HG03097 (cell line): ENCODE measurements around the gene DNASE1L2.

Experiments
- ATAC-seq: cut with Tn5 transposase; IDR thresholded peaks from one replicate; pipeline ENCODE4 v1.9.1; 2021; ENCODE audit not compliant: unreplicated experiment, low FRiP score

DNASE1L2 gene, protein sequence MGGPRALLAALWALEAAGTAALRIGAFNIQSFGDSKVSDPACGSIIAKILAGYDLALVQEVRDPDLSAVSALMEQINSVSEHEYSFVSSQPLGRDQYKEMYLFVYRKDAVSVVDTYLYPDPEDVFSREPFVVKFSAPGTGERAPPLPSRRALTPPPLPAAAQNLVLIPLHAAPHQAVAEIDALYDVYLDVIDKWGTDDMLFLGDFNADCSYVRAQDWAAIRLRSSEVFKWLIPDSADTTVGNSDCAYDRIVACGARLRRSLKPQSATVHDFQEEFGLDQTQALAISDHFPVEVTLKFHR

DNA sequence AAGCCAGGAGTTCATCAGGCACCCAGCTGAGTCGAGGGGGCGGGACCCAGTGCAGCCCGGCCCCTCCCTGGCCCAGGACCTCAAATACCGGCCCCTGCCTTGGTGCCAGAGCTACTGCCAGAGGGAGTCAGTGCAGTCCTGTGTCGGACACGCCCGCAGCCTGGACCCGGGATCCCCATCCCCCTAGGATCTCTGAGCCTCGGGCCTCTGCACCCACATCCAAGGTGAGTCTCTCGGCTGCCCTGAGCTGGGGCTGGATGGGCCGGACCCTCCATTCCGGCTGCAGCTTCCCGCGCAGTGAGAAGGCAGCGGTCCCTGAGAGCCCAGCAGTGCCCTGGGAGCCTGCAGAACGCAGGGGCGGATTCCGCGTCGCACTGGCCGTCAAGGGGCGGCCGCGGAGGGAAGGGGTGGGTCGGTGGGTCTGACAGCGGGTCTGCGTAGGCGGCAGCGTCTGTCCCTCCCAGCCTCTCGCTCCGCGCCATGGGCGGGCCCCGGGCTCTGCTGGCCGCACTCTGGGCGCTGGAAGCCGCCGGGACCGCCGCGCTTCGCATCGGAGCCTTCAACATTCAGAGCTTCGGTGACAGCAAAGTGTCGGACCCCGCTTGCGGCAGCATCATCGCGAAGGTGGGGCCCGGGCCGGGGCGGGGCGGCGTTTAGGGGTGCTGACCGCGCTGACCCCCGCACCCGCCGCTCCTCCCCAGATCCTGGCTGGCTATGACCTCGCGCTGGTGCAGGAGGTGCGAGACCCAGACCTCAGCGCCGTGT lies at the start of gene DNASE1L2:
Gene DNASE1L2 (plus strand): TSS at position 108 of the 765 bp plus-strand sequence. CDS start 373 bp downstream, at position 481.
- ATAC-seq = no peak

- ATAC-seq = no peak
Measured at GRCh38 chr16:2186505-2186904, 49.7 kb upstream of the DNASE1L2 start.

- ATAC-seq = no peak
Measured at GRCh38 chr16:2187212-2187611, 49.0 kb upstream of the DNASE1L2 start.

DNA sequence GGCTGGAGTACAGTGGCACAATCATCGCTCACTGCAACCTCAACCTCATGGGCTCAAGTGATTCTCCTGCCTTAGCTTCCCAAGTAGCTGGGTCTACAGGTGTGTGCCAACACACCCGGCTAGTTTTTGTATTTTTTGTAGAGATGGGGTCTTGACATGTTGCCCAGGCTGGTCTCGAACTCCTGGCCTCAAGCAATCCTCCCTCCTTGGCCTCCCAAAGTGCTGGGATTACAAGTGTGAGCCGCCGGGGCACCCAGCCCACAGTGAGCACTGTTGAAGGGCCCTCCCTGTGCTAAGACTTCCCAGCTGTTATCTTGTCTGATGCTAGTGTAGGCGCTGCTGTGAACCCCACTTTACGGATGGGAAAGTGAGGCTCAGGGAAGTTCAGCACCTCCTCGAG lies 47.8 kb upstream of the DNASE1L2 start:
- ATAC-seq = no peak

- ATAC-seq = no peak
Measured at GRCh38 chr16:2189252-2189893, 46.9 kb upstream of the DNASE1L2 start.

GRCh38 chr16:2190002-2190658 lies 46.1 kb upstream of the DNASE1L2 start:
- no peak for ATAC-seq

DNA sequence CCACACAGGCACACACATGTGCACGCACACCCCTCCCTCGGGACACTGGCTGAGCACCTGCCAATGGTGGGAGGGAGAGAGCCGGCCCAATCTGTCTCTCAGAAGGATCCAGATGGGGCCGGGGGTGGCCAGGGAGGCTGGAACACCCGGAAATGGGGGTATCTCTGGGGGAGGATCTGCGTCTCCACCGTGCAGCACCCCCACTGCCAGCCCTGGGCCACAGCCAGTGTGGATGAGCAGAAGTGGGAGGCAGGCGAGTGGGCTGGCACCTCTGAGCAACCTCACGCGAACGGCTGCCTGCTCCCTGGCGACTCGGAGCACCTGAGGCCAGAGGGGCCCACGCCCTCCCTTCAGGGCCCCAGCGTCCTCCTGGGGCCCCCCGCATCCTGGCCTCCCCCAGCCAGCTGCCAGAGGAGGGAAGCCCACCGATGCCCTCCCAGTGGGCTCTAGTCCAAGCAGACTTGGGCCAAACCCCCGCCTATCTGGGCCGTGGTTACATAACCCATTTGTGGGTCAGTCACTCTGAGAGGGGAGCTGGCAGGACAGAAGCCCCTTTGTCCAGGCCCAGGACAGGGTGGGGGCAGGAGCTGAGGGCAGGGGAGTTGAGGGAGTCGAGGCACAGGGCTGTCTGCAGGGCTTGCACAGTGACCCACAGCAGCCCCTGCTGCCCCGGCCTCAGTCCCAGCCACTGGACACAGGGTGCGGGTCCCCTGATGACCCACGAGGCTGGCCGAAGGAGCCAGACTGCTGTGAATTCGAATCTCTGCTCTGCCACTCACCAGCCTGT lies 45.4 kb upstream of the DNASE1L2 start:
- ATAC-seq = no peak

GRCh38 chr16:2191446-2191706 lies 44.9 kb upstream of the DNASE1L2 start:
- ATAC-seq = no peak

DNA sequence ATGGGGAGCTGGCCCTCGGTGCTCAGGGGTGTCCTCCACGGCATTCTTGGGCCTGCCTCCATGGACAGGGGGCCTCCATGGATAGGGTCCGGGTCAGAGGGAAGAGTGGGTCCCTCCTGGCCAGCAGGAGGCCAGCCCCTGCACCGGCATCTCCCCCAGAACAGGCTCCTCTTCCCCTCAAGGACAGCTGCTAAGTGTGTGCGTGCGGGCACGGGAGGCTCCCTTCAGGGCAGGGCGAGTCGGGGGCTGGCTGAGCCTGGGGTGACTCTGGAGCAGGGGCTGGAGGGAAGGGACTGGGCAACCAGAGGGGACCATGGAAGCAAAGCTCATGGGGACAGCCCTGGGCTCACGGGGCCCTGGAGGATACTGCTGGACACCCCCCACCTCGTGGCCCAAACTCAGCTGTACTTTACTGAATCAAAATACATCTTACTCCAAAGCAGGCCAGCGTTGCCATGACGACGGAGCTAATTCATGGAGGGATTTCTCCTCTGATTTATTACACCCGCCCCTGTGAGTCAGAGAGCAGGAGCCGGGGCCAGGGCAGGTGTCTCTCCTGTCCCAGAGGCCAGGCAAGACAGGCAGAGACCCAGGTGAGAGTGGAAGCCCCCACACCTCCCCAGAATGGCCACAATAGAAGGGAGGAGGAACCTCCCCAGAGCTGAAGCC lies 41.9 kb upstream of the DNASE1L2 start:
- ATAC-seq = no peak

GRCh38 chr16:2194852-2195321 lies 41.4 kb upstream of the DNASE1L2 start:
- no peak for ATAC-seq

DNA sequence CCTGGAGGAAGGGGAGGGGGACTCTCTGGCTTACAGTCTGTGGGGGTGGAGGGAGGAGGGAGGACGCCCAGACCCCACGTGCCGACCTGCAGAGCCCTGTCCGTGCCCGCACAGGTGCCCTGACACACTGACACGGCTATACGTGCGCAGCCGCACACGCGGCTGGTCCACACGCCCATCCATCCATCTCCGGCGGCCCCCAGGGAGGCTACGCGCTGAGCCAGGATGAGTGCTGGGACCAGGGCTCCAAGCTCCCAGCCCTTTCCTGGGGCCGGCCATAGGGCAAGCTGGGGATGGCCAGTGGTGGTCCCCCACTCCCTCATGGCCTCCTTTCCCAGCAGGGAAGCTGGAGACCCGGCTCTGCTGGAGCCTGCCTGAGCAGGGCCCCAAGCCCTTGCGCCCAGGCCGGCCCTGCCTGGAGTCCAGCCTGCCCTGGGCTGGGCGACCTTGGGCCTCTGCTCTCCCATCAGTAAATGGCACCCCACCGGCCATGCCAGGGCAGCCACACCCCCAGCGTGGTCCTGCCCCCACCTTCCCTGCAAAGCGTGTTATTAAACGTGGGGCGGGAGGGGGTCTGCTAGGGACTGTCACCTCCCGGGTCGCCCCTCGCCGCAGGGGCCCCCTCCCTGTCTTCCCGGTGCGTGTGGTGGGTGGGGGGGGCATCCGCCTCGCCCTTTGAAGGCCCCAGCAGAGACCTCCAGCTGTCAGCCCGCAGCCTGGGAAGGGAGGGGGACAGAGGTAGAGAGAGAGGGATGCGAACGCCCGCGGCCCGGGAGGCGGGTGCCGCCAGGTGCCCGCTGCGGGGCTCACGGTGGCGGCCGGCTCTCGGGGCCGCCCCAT lies 40.7 kb upstream of the DNASE1L2 start:
- ATAC-seq = no peak

DNA sequence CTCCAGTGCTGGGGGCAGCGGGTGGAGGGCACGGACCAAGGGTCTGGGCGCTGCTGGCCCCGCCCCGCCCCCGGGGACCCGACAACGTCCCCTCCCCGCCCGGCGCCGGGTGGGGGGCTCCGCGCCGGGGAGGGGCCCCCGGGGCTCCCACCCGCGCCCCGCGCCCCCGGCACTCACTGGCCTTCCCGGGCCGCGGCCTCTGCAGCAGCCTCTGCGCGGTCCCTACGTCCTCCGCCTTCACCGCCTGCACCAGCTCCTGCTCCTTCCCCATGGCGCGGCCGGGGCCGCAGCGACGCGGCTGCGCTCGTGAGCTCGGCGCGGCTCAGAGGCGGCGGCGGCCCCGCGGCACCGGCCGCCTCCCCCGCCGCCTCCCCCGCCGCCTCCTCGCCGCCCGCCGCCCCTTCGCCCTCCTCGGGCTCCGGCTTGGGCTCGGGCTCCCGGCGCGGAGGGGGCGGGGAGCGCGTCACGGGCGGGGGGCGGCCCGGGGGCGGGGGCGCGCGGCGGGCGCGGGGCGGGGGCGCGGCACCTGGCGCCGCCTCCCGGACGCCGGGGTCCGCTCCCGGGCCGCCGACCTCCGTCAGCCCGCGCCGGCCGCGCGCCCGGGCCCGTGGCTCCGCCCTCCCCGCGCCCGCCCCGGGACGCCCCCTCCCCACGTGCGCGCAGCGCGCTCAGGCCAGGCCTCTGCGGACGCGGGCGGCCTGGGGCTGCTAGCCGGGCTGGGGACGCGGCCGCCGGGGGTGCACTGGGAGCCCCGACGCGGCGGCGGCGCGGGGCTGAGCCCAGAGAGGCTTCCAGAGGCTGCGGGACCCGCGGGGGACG lies 39.9 kb upstream of the DNASE1L2 start, which contains the start of gene CASKIN1:
Gene CASKIN1 (minus strand): TSS at position 444 of the 819 bp plus-strand sequence. CDS start 173 bp downstream, at position 271.
- no peak for ATAC-seq

DNA sequence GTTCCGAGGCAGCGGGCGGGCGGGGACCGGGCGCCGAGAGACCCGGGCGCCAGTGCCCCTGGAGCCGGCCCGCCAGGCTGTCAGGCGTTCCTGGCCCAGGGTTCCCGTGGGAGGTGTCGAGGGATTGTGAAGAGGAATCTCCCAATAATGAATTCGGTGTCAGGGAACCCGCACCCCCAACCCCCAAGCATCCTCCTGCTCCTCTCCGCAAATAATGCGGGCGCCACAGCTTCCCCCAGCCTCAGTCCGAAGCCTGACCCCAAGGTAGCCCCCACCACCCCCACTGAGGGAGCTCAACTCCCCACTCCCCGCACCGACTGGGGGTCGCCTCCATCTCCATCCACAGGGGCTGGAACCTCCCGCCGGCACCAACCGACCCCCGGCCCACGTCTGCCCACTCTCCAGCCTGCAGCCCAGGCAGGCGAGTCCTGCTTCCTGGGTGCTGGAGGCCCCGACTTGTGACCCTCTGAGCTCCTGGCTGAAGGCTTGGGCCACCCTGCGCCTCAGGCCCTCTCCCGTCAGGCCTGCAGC lies 39.2 kb upstream of the DNASE1L2 start:
- no peak for ATAC-seq

DNA sequence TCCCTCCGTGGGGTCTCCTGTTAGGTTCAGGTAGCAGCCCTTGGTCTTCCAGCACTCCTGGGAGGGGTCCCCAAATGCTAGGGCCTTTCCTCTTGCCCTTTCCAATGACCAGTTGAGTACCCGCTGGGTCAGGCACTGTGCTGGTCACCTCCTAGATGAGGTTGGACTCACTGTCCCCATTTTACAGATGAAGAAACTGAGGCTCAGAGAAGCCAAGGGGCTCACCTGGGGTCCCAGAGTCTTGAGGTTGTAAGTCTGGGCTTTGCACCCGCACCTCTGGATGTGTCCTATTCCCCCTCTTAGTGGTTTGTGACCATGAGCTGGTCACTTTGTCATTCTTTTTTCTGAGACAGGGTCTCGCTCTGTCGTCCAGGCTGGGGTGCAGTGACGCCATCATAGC lies 38.5 kb upstream of the DNASE1L2 start:
- no peak for ATAC-seq

DNA sequence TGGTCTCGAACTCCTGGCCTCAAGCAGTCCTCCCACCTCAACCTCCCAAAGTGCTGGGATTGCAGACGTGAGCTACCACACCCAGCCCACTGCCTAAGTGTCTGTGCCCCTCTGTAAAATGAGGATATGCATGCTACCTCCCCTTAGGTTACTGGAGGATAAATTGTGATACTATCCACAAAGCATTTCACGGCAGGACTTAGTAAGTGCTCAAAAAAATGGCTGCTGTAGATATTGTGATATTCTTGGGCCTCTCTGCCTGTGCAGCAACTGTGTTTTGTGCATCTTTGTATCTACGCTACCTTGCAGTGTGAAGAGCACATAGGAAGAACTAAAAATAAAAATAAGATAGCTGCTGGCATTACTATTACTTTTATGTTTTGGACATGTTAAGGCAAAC lies 38.0 kb upstream of the DNASE1L2 start:
- ATAC-seq = no peak

- no peak for ATAC-seq
Measured at GRCh38 chr16:2199095-2199494, 37.1 kb upstream of the DNASE1L2 start.

GRCh38 chr16:2199621-2200139 lies 36.6 kb upstream of the DNASE1L2 start:
- ATAC-seq = no peak

DNA sequence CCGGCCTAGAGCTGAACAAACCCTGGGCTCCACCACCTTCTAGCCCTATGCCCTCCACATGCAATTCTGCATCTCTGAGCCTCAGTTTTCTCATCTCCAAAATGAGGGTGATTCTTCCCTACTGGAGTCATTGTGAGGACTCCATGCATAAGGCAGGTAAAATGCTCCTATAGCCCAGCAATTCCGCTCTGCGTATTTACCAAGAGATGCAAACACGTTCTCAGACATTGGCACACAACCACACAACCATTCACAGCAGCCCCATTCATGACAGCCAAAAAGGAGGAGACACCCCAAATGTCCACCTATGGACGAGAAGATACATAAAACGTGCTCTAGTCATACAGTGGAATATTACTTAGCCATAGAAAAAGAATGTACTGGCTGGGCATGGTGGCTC lies 35.9 kb upstream of the DNASE1L2 start:
- ATAC-seq = no peak
